22Rv1 (cell line): ENCODE results near the gene SART3.

Source experiments
- H3K27ac ChIP-seq: fragments of 450-650 bp; 2 replicates; pipeline ENCODE4 v1.5.1; 2017
- CTCF ChIP-seq: fragments of 450-650 bp; IDR thresholded peaks from 2 replicates; pipeline ENCODE4 v1.5.1; 2017; ENCODE audit warnings: mild to moderate bottlenecking
- ZFX ChIP-seq: fragments of 450-650 bp; IDR thresholded peaks from 2 replicates; pipeline ENCODE4 v1.6.1; 2017; ENCODE audit warnings: antibody characterized with exemption, borderline replicate concordance

Gene SART3

DNA sequence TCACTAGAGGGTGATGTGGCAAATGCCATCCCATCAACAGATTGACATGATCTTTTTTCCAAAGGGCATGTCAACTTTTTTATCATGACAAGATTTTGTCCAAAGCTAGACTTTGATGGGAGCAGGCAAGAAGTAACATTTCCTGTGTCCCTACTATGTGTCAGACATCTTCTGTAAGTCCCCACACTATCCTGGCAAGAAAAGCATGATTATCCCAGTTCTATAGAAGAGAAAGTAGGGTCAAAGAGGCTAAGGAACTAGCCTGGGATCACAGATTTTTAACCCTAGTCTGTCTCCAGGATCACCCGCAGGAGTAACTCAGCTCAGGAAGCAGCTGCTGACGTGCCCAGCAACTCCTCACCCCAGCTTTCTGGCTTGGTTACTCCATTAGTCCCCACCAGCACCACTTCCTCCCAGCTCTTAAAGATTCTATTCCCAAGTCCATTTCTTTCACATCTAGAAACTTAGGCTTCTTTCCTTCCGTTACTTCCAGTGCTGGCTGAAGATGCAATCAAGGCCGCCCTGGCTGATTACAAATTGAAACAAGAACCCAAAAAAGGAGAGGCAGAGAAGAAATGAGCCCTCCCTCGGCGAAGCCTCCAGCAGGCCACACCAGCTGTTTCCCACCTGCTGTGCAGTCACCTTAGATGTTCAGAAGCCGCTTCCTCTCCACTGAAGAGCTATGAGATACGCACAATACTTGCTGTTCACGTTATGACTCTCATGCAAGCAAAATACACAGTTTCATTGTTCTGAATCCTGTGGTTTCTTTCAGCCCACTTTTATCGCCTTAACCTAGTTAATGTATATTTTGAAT lies 7.6 kb upstream of the SART3 start:
- TF ChIP-seq ZFX = no peak
- no peak for TF ChIP-seq CTCF
- no peak overlapping the region for H3K27ac ChIP-seq

- no peak overlapping the region for H3K27ac ChIP-seq
- TF ChIP-seq ZFX (no peak), CTCF (no peak)
Observed at GRCh38 chr12:108567406-108568337, 6.7 kb upstream of the SART3 start.

DNA sequence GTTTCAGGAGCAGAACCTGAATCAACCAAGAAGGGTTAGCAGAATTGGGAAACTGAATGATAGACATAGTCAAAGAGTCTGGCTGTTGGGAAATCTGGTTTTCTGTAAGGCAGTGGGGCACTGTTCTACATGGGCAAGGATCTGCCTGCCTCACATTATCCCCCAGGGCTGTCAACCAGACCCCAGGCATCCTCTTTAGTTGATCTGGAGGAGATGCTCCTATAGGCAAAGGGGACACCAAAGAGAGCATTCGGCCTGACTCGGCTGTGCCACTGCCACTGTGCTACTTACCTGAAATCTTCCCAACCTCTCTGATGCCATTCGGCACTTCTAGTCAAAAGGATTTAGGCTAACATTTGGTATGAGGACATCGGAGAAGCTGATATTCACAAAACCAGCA lies 5.5 kb upstream of the SART3 start:
- no peak overlapping the region for H3K27ac ChIP-seq

DNA sequence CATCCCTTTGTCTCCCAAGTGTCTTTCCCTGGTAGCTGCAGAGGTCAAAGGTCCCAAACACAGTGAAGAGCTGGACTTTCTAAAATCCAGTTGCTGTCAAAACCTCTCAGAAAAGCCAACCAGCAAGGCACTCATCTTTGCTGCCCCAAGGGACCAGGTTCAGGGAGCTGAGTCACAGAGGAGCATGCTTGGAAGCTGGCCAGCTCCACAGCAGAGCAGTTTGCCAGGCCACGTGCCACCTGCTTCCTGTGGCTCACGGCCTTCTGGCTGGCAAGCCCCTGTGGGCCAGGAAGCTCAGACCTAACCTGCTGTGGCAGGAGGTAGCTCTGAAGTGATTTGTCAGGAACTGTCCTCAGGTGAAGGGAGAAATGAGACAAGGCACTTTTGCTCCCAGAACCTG lies 5.0 kb upstream of the SART3 start:
- no peak overlapping the region for H3K27ac ChIP-seq
- no peak for TF ChIP-seq CTCF
- no peak for TF ChIP-seq ZFX

More for the DNA sequence above, 5.5 kb upstream of the SART3 start:
- TF ChIP-seq CTCF (no peak), ZFX (no peak)

- no peak overlapping the region for H3K27ac ChIP-seq
- TF ChIP-seq ZFX (no peak), CTCF (no peak)
Observed at GRCh38 chr12:108565146-108565545, 4.2 kb upstream of the SART3 start.

DNA sequence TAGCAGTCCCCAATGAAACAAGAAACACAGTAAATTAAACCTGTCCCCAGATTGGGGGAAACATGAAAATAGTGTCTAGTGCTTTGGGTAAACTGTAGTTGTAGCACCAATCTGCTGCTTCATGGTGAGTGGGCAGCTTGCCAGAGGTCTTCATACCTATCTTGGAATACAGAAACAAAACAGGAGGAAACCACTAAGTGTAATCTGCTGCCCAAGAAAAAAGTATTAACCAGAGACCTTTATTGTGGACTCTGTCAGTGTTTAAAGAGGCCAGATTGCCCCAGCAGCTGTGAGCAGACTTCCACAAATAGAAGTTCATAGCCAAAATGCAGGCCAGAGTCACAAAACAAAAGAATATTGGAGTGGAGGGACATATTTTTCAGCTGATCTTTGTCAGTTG lies 3.8 kb upstream of the SART3 start:
- TF ChIP-seq ZFX = no peak
- no peak for TF ChIP-seq CTCF
- H3K27ac ChIP-seq = no peak overlapping the region

DNA sequence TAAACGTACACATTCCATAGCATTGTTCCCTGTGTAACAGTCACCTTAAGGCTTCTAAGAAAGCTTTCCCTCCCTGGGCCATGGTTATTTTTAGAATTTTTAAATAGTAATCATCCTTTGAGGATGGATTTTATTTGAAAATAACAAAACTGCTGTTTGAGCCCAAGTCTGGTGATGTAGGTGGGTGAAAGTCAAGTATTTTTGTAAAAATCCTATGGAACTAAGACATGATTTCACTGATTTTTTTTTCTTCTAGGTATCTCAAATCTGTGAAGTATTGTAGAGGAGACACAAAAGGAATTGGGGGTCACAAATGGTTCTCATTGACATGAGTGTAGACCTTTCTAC lies 2.8 kb upstream of the SART3 start:
- H3K27ac ChIP-seq = peak overlapping the region; percentile 88
- TF ChIP-seq ZFX (no peak), CTCF (peak; percentile 71)
